NCI-H187 (cell line): ENCODE results near the gene MAML3.

Experiments used
- DNase-seq, 2 experiments: peaks; one replicate each; lab custom pipeline; 2025; lab: John Stamatoyannopoulos, UW

Gene MAML3

GRCh38 chr4:139840773-139841172 lies 313.2 kb downstream of the MAML3 start:
- no peak for DNase-seq

- no peak for DNase-seq
These were observed 314.5 kb downstream of the MAML3 start for GRCh38 chr4:139839403-139840031.

GRCh38 chr4:139838811-139839210 lies 315.2 kb downstream of the MAML3 start:
- no peak for DNase-seq

- no peak for DNase-seq
These were observed 319.0 kb downstream of the MAML3 start for GRCh38 chr4:139834981-139835391.

- no peak for DNase-seq
These were observed 319.7 kb downstream of the MAML3 start for GRCh38 chr4:139834226-139834662.

GRCh38 chr4:139833151-139833910 lies 320.7 kb downstream of the MAML3 start:
- no peak for DNase-seq

- DNase-seq: no peak
These were observed 324.9 kb downstream of the MAML3 start for GRCh38 chr4:139828966-139829664.

GRCh38 chr4:139826426-139826825 lies 327.6 kb downstream of the MAML3 start:
- DNase-seq: peak in 1 of 2 experiments; percentile 54

GRCh38 chr4:139825523-139826014 lies 328.4 kb downstream of the MAML3 start:
- DNase-seq: peak in 1 of 2 experiments; percentile 45

- no peak for DNase-seq
These were observed 329.0 kb downstream of the MAML3 start for GRCh38 chr4:139824882-139825522.

- DNase-seq: no peak
These were observed 330.2 kb downstream of the MAML3 start for GRCh38 chr4:139823746-139824145.

- DNase-seq: no peak
These were observed 330.6 kb downstream of the MAML3 start for GRCh38 chr4:139823345-139823744.

- no peak for DNase-seq
These were observed 331.6 kb downstream of the MAML3 start for GRCh38 chr4:139822391-139822790.

- DNase-seq: peak; percentile 72 to 76
These were observed 334.9 kb downstream of the MAML3 start for GRCh38 chr4:139819082-139819481.

GRCh38 chr4:139817657-139818452 lies 336.1 kb downstream of the MAML3 start:
- no peak for DNase-seq

- DNase-seq: no peak
These were observed 337.1 kb downstream of the MAML3 start for GRCh38 chr4:139816856-139817255.

- no peak for DNase-seq
These were observed 338.0 kb downstream of the MAML3 start for GRCh38 chr4:139815778-139816601.

- DNase-seq: no peak
These were observed 339.5 kb downstream of the MAML3 start for GRCh38 chr4:139814323-139815015.

GRCh38 chr4:139813881-139814280 lies 340.1 kb downstream of the MAML3 start:
- no peak for DNase-seq

- DNase-seq: no peak
These were observed 343.3 kb downstream of the MAML3 start for GRCh38 chr4:139810710-139811109.
